Hematopoietic multipotent progenitor cell (in vitro differentiated cells): ENCODE results near the gene PSTPIP2. TPM values are rescaled to one million over a fixed set of nuclear protein-coding genes. Genes with fewer than 3 reads are reported as not detected.
A peak's percentile ranks its signal among the peaks of the same experiment; 100 is the strongest.
"Not testable (repeated sequence)": the region's sequence is repeated elsewhere in the genome, so short reads cannot be mapped to it uniquely, and the experiment has no call there.

Source experiments
- DNase-seq, 3 donors: peaks; one replicate each; pipeline ENCODE4 v3.0.0-alpha.2; 2011 to 2015; ENCODE audit warnings: low read depth in 2 of 3, low spot score in 2 of 3
- total RNA-seq: library from RNA; depleted of rRNA; stranded (reverse); fragments of >200 nt; gene quantifications from one replicate; pipeline ENCODE4 v1.2.3, GENCODE V29; 2012

Gene PSTPIP2
- total RNA-seq, 1 donor: 18.3 TPM

DNA sequence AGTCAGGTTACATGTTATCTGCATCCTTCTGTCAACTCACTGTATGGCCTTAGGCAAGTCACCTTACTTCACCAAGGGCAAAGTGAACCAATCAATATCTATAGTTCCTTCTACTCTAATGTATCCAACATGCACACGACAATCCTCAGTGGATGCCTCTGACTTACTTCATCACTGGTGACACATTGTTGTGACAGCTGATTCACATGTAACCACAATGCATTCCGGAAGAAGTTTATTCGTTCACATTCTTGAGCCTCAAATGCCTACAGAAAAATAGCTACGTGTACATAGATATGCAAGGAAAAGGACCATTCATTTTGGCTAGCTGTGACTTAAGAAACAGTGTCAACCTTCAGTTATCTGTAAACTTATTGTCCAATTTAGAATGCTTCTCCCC lies 78.6 kb downstream of the PSTPIP2 start:
- DNase-seq: no peak

DNA sequence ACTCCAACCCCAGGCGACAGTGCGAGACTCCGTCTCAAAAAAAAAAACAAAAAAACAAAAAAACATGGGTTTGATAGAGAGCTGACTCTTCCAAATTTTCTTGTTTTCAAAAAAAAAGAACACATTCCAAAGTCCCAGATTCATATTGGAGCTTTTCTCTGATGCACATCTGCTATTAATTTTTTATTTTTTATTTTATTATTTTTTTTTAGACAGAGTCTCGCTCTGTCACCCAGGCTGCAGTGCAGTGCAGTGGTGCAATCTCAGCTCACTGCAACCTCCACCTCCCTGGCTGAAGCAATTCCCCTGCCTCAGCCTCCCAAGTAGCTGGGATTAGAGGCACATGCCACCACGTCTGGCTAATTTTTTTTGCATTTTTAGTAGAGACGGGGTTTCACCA lies 79.5 kb downstream of the PSTPIP2 start:
- not testable (repeated sequence) for DNase-seq

DNA sequence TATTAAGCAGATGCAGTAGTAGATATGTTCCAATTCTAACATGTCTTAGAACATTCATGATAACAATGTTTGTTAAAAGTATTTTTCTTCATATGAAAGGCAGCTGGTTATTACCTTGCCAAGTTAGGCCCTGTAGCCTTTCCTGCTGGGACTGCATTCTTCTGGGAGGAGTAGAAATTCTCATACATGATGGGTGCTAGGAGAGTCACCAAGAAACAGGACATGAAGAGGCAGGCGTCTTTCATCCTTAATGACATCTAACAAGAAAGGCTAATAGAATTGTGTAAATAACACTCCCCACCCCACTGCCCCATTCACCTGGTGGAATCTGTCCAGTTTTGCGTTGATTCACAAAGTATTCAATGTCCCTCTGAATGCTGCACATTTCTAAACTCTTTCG lies 80.3 kb downstream of the PSTPIP2 start:
- no peak for DNase-seq

DNA sequence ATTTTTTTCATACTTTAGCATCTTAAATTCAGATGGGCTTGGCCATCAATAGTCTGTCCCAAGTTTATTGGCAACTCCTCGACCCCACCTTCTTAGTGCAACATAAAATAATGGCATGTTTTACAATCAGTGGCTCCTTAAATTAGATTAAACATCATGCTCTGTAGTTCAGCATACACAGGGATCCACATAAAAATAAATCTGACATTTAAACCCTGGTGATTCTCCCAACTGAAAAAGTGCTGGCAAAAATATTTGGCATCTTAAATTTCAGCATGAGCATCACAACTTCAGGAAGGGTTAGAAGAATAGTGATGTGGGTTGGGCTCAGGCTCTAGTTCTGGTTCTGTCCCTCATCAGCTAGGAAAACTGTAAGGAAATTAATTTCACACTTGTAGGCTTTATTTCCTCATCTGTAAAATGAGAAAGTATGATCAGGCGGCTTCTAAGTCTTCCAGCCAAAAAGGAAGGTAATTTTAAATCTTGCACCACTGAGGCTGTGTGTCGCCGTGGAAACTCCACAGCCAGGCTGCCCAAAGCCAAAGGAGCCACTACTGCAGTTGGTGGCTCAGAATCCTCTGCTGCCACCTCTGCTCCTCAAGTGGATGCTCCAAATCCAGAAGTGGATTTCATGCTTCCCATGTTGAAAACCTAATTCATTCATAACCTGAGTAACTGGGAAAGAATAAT lies 87.4 kb downstream of the PSTPIP2 start:
- DNase-seq: no peak

DNA sequence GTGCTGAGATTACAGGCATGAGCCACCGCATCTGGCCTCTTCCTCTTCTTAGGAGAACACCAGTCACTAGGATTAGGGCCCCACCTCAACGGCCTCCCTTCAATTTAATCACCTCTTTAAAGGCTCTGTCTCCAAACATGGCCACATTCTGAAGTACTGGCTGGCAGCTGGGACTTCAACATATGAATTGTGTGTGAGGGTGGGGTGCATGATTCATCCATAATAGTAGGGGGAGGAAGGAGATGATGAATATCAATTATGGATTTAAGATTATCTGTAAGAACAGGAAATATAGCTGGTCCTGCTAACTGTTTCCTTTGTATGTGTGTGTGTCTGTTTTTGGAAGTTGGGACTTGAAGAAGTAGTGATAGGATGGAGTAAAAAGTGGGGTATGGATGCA lies 90.2 kb downstream of the PSTPIP2 start:
- no peak for DNase-seq

DNA sequence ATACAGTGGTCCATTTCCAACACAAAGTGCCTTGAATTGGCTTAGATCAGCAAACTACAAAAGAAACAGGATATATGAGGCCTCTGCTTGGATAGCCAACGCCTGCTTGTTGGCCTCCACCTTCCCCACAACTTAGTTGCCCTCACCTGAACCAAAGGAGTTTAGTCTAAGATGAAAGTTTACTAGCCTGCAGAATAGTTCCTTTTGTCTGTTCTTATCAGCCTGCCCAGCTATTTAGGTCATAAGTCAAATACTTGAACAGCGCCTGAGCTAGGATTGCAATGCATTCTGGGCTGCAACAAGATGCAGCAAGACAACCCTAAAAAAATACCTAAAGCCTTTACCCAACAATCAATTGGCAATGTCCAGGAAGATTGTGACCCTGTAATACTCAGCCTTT lies 91.8 kb downstream of the PSTPIP2 start:
- no peak for DNase-seq

DNA sequence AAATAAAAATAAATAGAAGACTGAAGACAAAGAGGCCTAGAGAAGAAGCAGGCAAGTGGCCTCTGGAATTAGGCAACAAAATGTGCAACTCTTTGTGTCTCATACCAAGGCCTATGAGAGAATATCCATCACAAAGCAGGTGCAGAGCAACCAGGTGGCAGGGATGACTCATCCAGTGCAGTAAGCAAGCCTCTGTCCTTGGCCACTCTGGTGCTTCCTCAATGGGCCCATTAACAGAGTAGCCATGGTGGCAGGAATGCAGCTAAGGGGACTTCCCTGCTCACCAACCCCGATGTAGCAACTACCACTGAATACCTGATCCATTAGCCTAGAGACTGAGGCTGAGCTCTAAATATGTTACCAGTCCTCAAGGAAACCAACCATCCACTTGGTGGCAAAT lies 94.0 kb downstream of the PSTPIP2 start:
- DNase-seq: no peak

DNA sequence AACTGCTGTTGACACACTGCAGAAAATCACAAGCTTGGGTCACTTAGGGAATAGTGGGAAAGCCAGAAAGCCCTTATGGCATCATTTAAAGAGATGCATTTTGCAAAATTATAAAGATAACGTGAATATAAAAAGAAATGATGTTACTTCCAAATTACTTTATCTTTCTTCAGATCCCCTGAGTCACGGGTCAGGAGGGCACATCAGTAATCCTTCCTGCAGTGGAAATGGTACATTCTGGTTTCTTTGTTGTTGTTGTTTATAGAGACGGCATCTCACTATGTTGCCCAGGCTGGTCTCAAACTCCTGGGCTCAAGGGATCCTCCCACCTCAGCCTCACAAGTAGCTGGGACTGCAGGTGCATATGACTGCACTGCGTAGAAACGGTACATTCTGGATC lies 95.1 kb downstream of the PSTPIP2 start:
- no peak for DNase-seq

DNA sequence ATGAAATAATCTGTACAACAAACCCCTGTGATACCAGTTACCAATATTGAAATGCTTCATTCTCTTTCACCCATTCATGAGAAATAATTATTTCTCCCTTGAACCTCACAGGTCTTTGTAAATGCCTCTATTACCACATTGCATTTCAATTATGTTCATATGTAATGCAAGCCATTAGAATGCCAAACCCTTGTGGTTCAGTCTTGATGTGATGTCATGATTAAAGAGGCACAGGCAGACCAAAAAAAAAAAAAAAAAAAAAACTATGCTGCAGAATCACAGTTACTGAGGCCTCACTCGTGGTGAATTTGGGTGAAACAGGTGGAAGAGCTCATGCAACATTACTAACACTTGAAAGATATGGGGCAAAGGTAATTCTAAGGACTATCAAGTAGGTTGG lies 95.5 kb downstream of the PSTPIP2 start:
- DNase-seq: no peak

DNA sequence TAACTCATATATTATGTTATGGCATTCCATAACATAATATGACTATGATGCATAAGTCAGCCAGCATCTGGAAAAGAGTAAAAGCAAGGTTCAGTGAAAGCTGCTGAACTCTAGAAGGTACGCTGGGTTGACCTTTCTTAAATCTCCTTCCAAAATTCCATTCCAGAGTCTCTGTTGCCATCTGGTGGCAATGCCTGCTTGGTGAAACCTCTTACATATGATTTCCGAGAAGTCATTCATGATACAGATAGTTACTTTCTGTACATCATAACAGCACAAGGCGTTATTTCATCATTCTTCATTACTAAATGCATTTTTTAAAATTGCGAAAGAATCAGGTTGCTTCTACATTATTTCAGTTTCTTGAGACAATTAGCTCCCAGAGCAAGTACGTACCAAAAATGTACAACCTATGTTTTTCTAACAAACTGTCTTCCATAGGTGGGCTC lies 97.9 kb downstream of the PSTPIP2 start:
- DNase-seq: peak; percentile 26 to 82 (median 70)

DNA sequence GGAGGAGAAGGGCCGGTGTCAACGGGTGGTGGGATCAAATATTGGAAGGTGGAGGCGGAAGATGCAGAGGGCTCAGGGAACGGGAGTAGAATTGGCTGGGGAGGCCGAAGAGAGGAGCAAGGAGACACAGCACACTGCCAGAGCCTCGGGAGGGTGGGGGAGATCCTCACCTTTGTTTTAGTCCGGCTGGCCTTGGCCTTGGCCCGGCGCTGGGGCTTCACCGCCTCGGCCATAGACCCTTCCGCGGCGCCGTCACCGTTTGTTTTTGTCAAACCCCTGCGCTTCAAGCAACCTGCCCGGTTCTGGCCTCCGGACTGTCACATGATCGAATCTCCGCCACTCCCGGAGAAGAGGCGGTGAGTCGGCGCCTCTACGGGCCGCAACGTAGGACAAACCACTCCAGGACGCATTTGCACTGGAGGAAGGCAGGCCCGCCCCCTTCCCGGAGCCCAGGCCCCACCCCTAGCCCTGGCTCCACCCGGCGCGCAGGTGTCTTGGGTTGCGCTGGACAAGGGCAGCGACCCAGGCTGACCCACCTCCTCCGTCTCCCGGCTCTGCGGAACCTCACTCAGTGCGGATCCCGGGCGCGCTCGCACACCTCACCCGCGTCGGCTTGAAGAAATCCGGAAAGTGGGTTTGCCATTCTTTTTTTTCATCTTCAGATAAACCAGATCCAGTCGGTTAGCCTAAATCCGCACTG lies 104.9 kb downstream of the PSTPIP2 start, which contains the start of gene EPG5:
Gene EPG5, minus strand, starts transcription at position 323 of the 700 bp plus-strand sequence. Its CDS starts 90 bp downstream, at position 233.
- peak; percentile 79 to 95 (median 94) for DNase-seq

DNA sequence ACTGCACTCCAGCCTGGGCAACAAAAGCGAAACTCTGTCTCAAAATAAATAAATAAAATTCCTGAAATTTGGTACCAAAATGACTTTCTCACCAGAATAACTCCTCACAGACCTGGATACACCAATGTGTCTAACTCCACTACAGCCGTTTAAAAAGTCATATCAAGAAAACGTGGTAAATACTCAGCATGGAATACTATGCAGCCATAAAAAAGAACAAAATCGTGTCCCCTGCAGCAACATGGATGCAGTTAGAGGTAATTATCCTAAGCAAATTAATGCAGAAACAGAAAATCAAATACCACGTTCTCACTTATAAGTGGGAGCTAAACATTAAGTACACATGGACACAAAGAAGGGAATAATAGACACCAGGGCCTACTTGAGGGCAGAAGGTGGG lies 107.1 kb downstream of the PSTPIP2 start:
- DNase-seq: not testable (repeated sequence)

DNA sequence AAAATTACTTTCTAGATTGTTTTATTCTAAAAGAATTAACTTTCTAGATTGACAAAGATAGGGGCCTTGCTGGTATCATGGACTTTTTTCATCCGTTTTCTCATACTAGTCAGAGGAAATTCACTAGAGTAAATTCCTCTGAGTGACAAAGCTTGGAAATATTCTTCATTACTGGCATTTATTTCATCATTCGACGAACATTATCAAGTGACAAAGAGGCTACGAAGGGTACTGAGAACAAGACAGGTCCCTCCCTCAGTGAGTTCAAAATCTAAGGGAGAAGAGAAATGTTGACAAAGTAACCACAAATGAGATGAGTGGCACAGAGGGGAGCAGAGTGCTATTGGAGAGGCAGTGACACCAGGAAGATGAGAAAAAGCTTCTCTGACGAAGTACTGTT lies 109.2 kb downstream of the PSTPIP2 start:
- no peak for DNase-seq

DNA sequence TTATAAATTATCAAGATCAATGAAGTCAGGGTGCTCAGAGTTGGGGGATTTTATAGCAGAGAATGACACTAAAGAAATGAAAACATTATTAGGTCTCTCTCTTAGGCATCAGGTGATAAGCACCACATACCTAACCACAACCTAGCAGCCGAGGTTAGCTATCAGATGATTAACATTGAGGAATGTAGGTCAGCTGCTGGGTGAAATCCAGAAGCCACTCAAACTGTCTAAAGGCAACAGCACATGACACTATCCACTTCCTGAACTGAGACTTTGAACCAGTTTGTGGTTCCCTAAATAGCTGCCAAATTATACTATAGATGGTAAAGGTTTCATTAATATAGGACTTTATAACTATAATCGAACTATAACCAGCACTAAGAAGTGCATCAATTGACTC lies 109.6 kb downstream of the PSTPIP2 start:
- DNase-seq: peak in 2 of 3 donors; percentile 19 to 77

DNA sequence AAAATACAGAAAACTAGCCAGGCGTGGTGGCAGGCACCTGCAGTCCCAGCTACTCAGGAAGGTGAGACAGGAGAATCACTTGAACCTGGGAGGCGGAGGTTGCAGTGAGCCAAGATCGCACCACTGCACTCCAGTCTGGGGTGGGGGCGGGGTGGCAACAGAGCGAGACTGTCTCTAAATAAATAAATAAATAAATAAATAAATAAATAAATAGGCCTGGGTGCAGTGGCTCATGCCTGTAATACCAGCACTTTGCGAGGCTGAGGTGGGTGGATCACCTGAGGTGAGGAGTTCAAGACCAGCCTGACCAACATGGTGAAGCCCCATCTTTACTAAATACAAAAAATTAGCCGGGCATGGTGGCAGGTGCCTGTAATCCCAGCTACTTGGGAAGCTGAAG lies 112.6 kb downstream of the PSTPIP2 start:
- not testable (repeated sequence) for DNase-seq

DNA sequence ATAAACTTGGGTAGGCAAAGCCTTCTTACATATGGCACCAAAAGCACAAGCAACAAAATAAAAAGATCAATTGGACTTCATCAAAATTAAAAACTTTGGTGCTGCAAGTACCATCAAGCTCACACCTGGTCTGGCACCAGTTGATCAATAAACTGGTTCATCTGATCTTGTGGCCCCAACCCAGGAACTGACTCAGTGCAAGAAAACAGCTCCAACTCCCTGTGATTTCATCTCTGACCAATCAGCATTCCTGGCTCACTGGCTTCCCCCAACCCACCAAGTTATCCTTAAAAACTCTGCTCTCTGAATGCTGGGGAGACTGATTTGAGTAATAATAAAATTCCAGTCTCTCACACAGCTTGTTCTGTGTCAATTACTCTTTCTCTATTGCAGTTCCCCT lies 113.3 kb downstream of the PSTPIP2 start:
- no peak for DNase-seq

DNA sequence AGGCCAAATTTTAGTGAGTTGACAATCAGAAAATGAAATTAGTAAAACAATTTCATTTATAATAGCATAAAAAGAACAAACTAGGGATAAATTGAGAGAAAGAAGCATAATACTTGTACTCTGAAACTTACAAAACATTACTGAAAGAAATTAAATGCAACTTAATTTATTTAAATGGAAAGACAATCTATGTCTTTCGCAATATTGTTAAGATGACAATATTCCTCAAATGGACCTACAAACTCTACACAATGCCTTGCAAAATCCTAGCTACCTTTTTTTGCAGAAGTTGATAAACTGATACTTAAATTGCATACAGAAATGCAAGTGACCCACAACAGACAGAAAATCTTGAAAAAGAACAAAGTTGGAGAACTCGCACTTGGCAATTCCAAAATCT lies 114.0 kb downstream of the PSTPIP2 start:
- no peak for DNase-seq

DNA sequence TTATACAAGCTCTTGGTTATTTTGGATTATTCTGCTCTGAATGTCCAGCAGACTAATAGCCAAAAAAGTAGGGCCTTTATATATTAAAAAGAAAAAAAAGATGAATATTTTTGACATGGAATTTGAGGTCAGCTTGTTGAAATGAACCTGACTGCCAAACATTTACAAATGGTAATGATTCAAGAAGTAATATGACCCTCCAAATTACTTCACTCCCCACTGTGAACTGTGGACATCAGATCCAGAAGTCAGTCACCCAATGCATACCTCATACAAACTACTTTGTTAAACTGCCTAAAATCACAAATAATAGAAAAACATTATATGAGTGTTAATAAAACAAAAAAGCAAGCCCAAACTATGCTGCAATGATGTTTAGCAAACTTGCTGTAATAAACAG lies 115.0 kb downstream of the PSTPIP2 start:
- no peak for DNase-seq

DNA sequence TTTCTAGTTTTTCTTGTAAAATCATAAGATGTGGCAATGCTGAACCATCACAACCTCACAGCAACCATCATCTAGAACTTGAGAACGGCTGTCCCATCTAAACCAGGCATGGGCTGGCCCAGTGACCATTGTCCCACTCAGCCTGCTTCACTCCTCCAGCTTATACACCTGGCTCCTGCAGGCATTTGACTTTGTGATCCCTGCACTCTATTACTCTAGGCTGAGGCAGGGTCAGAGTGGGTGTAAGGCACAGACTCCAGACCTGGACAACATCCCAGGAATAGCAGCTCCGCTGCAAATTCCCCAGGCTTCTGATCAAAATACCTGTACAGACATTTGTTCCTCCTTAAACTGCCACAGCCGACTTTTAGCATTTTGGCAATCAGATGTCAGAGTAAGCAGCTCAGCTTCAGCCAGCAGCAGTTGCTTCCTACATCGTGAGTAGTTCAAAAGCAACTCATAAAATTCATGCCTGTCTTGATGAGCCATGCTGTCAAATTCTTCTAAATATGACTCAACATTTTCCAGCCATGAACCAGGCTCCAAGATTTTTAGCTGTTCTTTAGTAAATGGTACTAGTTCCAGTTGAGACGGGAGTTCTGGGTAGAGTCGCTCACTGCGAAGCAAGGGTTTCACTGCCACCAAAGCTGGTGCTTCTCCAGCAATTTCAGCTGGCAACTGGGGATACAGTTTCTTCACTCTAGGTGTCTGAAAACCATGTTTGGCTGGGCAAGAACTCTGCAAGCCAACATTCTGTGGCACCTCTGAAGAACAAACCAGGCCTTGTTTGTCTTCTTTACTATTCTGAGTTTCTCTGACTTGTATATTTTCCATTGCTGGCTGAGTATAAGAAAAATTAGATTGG lies 117.8 kb downstream of the PSTPIP2 start:
- no peak for DNase-seq

DNA sequence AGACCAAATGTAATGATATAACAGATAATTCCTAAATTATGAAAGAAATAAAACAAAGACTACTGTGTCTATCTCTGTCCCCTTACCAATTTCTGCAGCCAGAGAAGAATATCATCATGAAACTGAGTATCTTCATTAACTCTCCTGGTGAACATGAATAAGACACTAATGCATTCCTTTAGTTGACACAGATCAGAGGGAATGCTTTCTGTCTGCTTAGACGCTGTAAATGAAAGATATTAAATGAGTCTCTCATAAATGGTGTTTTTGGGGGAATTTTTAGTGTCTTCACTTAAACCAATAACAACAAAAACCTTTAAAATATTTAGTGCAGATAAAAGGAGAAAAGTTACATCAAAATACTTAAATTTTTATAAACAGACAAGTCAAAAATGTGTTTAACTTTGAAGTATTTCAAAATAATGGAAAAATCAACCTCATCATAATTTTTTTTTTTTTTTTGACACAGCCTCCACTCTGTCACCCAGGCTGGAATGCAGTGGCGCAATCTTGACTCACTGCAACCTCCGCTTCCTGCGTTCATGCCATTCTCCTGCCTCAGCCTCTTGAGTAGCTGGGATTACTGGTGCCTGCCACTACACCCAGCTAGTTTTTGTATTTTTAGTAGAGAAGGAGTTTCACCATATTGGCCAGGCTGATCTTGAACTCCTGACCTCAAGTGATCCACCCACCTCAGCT lies 120.9 kb downstream of the PSTPIP2 start:
- no peak for DNase-seq

DNA sequence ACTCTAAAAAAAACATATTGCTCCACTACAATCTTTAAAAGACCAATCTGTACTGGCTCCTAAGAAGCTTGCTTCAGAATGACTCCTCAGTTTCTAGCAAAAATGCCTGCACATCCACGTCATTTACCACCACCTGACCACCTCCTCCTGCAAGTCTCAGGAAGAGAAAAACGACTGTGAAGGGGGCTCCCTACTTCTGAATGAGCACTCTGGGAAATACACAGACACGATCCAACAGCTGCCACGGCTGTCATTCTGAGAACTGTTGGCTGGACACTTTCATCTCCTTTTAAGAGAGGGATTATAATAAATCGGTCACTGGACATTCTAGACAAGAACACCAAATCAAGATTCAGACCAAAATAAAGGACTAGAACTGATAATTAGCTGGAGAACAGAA lies 126.4 kb downstream of the PSTPIP2 start:
- DNase-seq: no peak
